RWPE1 (cell line): ENCODE data around the gene CCL3.

ENCODE experiments used
- CTCF ChIA-PET: fragments of 350-600 bp; sonication (Branson Sonifier 250); formaldehyde crosslinking; extraction: SDS; loops from one replicate; lab custom pipeline; 2021; lab: Yijun Ruan, JAX
- POLR2A ChIA-PET: fragments of 400-600 bp; formaldehyde crosslinking; extraction: SDS; loops from one replicate; lab custom pipeline; 2020; ENCODE audit warnings: antibody characterized with exemption; ENCODE audit not compliant: low non-redundant PET; lab: Yijun Ruan, JAX
- DNase-seq: peaks from one replicate; pipeline ENCODE4 v3.0.0; 2012; ENCODE audit warnings: low spot score
- H3K27ac ChIP-seq: fragments of 450-650 bp; 2 replicates; pipeline ENCODE4 v1.5.1; 2017
- TF ChIP-seq, protein P1 (sequence below): fragments of 450-650 bp; conservative IDR thresholded peaks from 2 replicates; pipeline ENCODE4 v1.5.1; 2017; ENCODE audit warnings: low read depth, mild to moderate bottlenecking

CCL3 gene

DNA sequence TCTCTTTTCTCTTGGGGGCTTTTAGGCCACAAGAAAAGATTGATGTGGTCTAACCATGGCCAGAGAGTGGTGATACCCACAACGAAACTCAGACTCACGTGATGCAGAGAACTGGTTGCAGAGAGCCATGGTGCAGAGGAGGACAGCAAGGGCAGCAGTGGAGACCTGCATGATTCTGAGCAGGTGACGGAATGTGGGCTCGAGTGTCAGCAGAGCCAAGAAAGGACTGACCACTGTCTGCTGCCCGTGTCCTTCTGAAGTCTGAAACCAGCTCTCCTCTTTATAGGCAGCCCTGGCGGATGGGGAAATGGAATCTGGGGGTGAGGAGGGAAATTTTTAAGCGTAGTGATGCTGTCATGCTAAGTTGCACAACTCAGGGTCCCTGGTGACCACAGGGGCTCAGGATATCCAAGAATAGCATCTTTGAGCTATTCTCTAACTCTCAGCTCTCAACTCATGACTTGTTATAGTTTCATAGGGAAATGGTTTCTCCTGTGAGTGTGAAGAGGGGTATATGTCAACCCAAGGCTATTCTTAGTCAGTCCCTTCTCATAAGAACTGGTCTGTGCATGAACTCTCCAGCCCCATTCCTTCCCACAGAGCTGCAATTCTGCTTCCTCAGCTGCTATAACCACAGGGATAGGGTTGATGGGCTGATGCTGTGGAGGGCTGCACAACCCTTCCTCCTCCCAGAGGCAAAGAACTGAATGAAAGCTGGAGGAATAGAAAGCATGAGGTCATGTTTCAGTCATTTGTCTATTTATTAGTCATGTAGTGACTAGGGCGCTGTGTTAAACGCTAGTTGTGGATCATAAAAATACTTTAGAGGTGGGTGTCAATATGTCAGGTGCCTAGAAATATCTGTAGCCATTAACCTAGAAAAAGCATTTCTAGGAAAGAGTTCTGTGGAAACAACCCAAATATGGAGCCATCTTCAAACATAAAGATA, at the start of gene CCL3:
CCL3 (minus strand) TSS at position 256 of the 949 bp plus-strand sequence; CDS start at position 171, 85 bp downstream.
- TF ChIP-seq, protein P1, sequence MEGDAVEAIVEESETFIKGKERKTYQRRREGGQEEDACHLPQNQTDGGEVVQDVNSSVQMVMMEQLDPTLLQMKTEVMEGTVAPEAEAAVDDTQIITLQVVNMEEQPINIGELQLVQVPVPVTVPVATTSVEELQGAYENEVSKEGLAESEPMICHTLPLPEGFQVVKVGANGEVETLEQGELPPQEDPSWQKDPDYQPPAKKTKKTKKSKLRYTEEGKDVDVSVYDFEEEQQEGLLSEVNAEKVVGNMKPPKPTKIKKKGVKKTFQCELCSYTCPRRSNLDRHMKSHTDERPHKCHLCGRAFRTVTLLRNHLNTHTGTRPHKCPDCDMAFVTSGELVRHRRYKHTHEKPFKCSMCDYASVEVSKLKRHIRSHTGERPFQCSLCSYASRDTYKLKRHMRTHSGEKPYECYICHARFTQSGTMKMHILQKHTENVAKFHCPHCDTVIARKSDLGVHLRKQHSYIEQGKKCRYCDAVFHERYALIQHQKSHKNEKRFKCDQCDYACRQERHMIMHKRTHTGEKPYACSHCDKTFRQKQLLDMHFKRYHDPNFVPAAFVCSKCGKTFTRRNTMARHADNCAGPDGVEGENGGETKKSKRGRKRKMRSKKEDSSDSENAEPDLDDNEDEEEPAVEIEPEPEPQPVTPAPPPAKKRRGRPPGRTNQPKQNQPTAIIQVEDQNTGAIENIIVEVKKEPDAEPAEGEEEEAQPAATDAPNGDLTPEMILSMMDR: no peak
- ChIA-PET CTCF (no interaction called here), POLR2A (no interaction called here)
- no peak for DNase-seq
- H3K27ac ChIP-seq: no peak within 1 kb of the TSS

DNA sequence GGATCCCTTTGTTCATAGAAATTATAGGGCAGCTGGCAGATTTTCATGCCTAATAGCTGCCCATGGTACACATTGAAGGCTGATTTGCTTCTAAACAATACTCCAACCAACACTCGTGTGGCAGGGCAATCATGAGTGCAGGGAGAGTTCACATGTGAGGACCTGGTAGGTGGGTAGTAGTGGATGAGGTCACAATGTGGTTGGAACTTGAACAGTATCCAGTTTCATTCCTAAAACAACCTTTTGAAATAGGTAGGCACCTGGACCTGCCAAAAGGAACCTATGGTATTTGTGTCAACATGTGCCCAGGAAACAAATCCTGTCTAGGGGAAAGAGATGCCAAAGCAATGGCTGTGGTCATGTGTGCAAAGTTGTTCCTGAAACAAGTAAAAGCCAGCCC, 46.5 kb upstream of the CCL3 start:
- CTCF ChIA-PET: interaction anchor here (1.9 kb wide), 1 partner anchor 13 kb away, joined by 7 read pairs; no protein-coding TSS in a partner anchor
- TF ChIP-seq, protein P1: no peak
- POLR2A ChIA-PET: no interaction called here
- DNase-seq: no peak
- no peak overlapping the region for H3K27ac ChIP-seq

DNA sequence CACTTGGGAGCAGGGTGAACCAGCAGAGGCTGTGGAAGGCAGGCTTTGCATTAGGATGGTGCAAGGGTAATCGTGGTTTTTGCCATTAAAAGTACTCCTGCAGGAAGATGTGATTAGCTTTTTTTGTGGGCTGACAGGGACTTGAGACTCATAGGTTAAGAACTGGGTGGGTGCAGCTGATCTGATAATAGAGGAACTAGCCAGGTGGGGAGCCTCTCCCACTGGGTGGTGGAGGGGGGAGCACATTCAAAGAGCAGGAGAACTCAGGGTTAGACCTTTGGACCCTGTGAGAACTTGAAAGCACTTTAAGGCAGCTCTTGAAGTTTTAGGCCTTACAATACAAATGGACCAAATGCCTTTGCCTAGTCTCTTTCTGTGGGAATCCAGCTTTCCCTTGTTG, 46.1 kb upstream of the CCL3 start:
- POLR2A ChIA-PET: no interaction called here
- DNase-seq: no peak
- CTCF ChIA-PET: interaction anchor here (0.7 to 1.9 kb wide), 2 partner anchors 14 to 347 kb away, joined by 3 to 7 read pairs; no protein-coding TSS in a partner anchor
- no peak overlapping the region for H3K27ac ChIP-seq
- TF ChIP-seq, protein P1: no peak

DNA sequence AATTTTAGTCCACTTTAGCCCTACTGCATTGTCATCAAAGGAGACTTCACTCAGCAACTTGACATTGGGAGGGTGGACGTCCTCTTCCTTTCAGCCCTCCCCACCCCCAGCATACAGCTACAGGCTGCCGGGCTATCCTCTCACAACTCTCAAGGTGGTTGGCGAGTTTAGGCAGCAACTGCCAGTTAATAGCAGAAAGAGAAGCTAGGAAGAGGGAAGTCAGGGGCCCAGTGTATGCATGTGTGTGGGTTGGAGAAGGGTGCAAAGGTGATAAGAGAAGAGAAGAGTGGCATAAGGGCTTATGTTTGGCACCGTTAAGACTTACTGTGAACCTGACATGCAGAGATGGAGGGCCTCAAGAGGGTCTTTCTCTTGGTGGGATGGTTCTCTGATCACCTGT, 45.5 kb upstream of the CCL3 start:
- H3K27ac ChIP-seq: no peak overlapping the region
- ChIA-PET CTCF (interaction anchor here (0.7 to 1.9 kb wide), 2 partner anchors 14 to 348 kb away, joined by 3 to 7 read pairs; no protein-coding TSS in a partner anchor), POLR2A (no interaction called here)
- TF ChIP-seq, protein P1: no peak
- no peak for DNase-seq

DNA sequence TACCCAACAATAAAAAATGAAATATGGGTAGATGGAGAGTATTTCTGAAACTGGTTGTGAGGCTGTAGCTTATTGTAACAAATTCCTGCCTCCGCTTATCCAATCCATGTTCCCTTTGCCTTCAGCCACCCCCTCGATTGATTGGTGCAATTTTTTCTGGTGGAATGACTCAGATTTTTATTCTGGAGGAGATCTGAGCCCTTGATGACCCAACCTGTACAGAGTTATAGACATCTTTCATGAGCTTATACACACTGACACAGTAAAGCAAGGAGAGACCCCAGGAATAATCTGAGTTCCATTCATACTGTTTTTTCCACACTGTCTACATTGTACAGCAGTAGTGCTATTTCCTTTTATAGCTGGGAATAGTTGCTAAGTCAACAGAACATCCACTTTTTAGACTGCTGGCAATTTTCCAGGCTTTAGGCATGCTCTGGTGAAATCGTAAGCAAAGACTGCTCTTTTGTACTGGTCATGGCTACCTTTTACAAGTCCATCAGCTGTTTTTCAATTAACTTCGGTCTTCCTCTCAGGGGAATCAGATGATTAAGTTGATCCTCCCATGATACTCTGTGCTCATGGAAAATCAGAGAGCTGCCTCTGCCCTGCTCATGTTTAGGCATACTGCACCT, 43.8 kb upstream of the CCL3 start:
- TF ChIP-seq, protein P1: no peak
- POLR2A ChIA-PET: no interaction called here
- CTCF ChIA-PET: interaction anchor here (0.5 to 1.1 kb wide), 3 partner anchors 16 to 164 kb away, joined by 3 to 5 read pairs (median 4); no protein-coding TSS in a partner anchor
- no peak for DNase-seq
- no peak overlapping the region for H3K27ac ChIP-seq

DNA sequence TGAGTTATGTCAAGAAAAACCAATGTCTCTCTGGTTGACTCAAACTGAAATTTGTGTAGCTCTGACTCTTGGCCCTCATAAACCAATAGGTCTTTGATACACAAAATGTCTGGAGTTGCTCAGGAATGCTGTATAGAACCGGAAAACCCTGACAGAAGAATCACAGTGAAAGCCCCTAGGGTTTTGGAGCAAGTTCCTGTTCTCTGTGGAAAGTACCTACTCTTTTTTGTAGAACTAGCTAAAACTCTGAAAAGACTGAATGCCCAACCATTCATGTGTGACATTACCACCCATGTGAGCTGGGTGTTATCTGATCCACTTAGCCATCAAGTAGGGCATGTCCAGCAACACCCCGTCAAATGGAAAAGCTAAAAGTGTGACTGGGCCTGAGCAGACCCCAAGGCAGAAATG, 42.5 kb upstream of the CCL3 start:
- CTCF ChIA-PET: interaction anchor here (0.5 kb wide), 1 partner anchor 110 kb away, joined by 3 read pairs; no protein-coding TSS in a partner anchor
- POLR2A ChIA-PET: no interaction called here
- TF ChIP-seq, protein P1: no peak
- H3K27ac ChIP-seq: no peak overlapping the region
- DNase-seq: no peak
